Neural progenitor cell (in vitro differentiated cells): ENCODE data around the gene PTPRG. TPM values are rescaled to one million over a fixed set of nuclear protein-coding genes. Genes with fewer than 3 reads are reported as not detected.

Source experiments
- DNase-seq: peaks from one replicate; pipeline ENCODE4 v3.0.0-alpha.2; 2016; ENCODE audit warnings: low spot score
- H2AFZ ChIP-seq: fragments of 200-600 bp; sonication (generic); replicated peaks from 2 replicates; pipeline ENCODE4 v1.6.1; 2016; ENCODE audit warnings: antibody characterized with exemption
- H3F3A ChIP-seq: fragments of 200-600 bp; sonication (generic); 2 replicates; pipeline ENCODE4 v1.6.1; 2016; ENCODE audit warnings: antibody characterized with exemption, low read depth
- H3K27ac ChIP-seq: fragments of 200-600 bp; sonication (generic); 2 replicates; pipeline ENCODE4 v1.5.1; 2016; ENCODE audit warnings: mild to moderate bottlenecking
- H3K27me3 ChIP-seq: fragments of 200-600 bp; sonication (generic); 2 replicates; pipeline ENCODE4 v1.6.1; 2016; ENCODE audit warnings: mild to moderate bottlenecking, moderate library complexity
- H3K36me3 ChIP-seq: fragments of 200-600 bp; sonication (generic); 2 replicates; pipeline ENCODE4 v1.5.1; 2016
- H3K4me1 ChIP-seq: fragments of 200-600 bp; sonication (generic); 2 replicates; pipeline ENCODE4 v1.6.1; 2016; ENCODE audit warnings: mixed run types
- H3K4me2 ChIP-seq: fragments of 200-600 bp; sonication (generic); 2 replicates; pipeline ENCODE4 v1.6.1; 2016
- H3K4me3 ChIP-seq: fragments of 200-600 bp; sonication (generic); 2 replicates; pipeline ENCODE4 v1.5.1; 2016
- H3K79me2 ChIP-seq: fragments of 200-600 bp; sonication (generic); 2 replicates; pipeline ENCODE4 v1.6.1; 2016; ENCODE audit warnings: low read depth
- H3K9ac ChIP-seq: fragments of 200-600 bp; sonication (generic); 2 replicates; pipeline ENCODE4 v1.6.1; 2016
- H3K9me3 ChIP-seq: fragments of 200-600 bp; sonication (generic); 2 replicates; pipeline ENCODE4 v1.5.1; 2016; ENCODE audit warnings: low read depth
- H4K20me1 ChIP-seq: fragments of 200-600 bp; sonication (generic); 2 replicates; pipeline ENCODE4 v1.6.1; 2016; ENCODE audit warnings: low read depth
- H3K27ac Mint-ChIP-seq: 3 replicates; pipeline ENCODE4 v1.8.0; 2021; ENCODE audit warnings: mixed read lengths
- H3K27me3 Mint-ChIP-seq: 2 replicates; pipeline ENCODE4 v1.8.0; 2022; ENCODE audit warnings: low read depth, mild to moderate bottlenecking, inconsistent platforms, moderate library complexity, mixed read lengths; ENCODE audit not compliant: insufficient read depth
- H3K36me3 Mint-ChIP-seq: 3 replicates; pipeline ENCODE4 v1.8.0; 2021; ENCODE audit warnings: mixed read lengths
- H3K4me1 Mint-ChIP-seq: 3 replicates; pipeline ENCODE4 v1.8.0; 2021; ENCODE audit warnings: mixed read lengths
- H3K4me3 Mint-ChIP-seq: 3 replicates; pipeline ENCODE4 v1.8.0; 2021; ENCODE audit warnings: mild to moderate bottlenecking, moderate library complexity, mixed read lengths
- H3K9me3 Mint-ChIP-seq: 3 replicates; pipeline ENCODE4 v1.8.0; 2020; ENCODE audit warnings: mixed read lengths
- CTCF ChIP-seq: fragments of 200-600 bp; sonication (generic); IDR thresholded peaks from 2 replicates; pipeline ENCODE4 v1.5.1; 2017; ENCODE audit warnings: antibody characterized with exemption, mild to moderate bottlenecking
- EZH2 ChIP-seq: fragments of 200-600 bp; sonication (generic); IDR thresholded peaks from 2 replicates; pipeline ENCODE4 v1.6.1; 2017; ENCODE audit warnings: antibody characterized with exemption, mild to moderate bottlenecking, moderate library complexity
- EZH2phosphoT487 ChIP-seq: fragments of 200-600 bp; sonication (generic); IDR thresholded peaks from 2 replicates; pipeline ENCODE4 v1.6.1; 2017; ENCODE audit warnings: antibody characterized with exemption
- total RNA-seq: library from RNA; depleted of rRNA; stranded (reverse); fragments of >200 nt; gene quantifications from 2 replicates; pipeline ENCODE4 v1.2.3, GENCODE V29; 2015; ENCODE audit warnings: low replicate concordance

Gene PTPRG
- total RNA-seq, 1 donor from 2014 or later, result 65.3 TPM

- Histone ChIP-seq H3K79me2 (no peaks in the 10 kb centered on the region), H3K9me3 (no peaks in the 10 kb centered on the region), H3K36me3 (no peaks in the 10 kb centered on the region), H3K4me3 (no peak overlapping the region), H3K4me2 (no peak overlapping the region), H2AFZ (no peak overlapping the region), H3K4me1 (peaks cover 30% of the 10 kb centered on the region), H3F3A (peaks cover 7% of the 10 kb centered on the region), H3K27me3 (no peaks in the 10 kb centered on the region), H3K27ac (no peak overlapping the region), H3K9ac (no peak overlapping the region), H4K20me1 (peaks cover 6% of the 10 kb centered on the region)
- DNase-seq, result no peak
- peaks cover 7% of the 10 kb centered on the region for H3K9me3 Mint-ChIP-seq
- no peak for TF ChIP-seq EZH2phosphoT487
- TF ChIP-seq EZH2, result no peak
- TF ChIP-seq CTCF, result no peak
- no peak overlapping the region for H3K4me3 Mint-ChIP-seq
- no peak overlapping the region for H3K27ac Mint-ChIP-seq
- H3K4me1 Mint-ChIP-seq, result peaks cover 9% of the 10 kb centered on the region
- peaks cover 3% of the 10 kb centered on the region for H3K27me3 Mint-ChIP-seq
- H3K36me3 Mint-ChIP-seq, result peaks cover 12% of the 10 kb centered on the region
Observed at GRCh38 chr3:62134061-62134496, 572.7 kb downstream of the PTPRG start.

- peaks cover 7% of the 10 kb centered on the region for H3F3A ChIP-seq
- H3K79me2 ChIP-seq, result no peaks in the 10 kb centered on the region
- no peaks in the 10 kb centered on the region for H3K36me3 ChIP-seq
- H3K9me3 ChIP-seq, result no peaks in the 10 kb centered on the region
- no peak overlapping the region for H3K9ac ChIP-seq
- H3K36me3 Mint-ChIP-seq, result peaks cover 20% of the 10 kb centered on the region
- no peaks in the 10 kb centered on the region for H3K27me3 Mint-ChIP-seq
- peaks cover 6% of the 10 kb centered on the region for H3K4me1 Mint-ChIP-seq
- TF ChIP-seq EZH2phosphoT487 (no peak), EZH2 (no peak), CTCF (no peak)
- no peak overlapping the region for H3K4me2 ChIP-seq
- no peak overlapping the region for H3K4me3 Mint-ChIP-seq
- H2AFZ ChIP-seq, result no peak overlapping the region
- peaks cover 30% of the 10 kb centered on the region for H3K4me1 ChIP-seq
- H4K20me1 ChIP-seq, result peaks cover 6% of the 10 kb centered on the region
- no peaks in the 10 kb centered on the region for H3K9me3 Mint-ChIP-seq
- H3K4me3 ChIP-seq, result no peak overlapping the region
- H3K27ac Mint-ChIP-seq, result no peak overlapping the region
- H3K27ac ChIP-seq, result no peak overlapping the region
- H3K27me3 ChIP-seq, result no peaks in the 10 kb centered on the region
- DNase-seq, result peak; percentile 29
Observed at GRCh38 chr3:62135741-62136140, 574.4 kb downstream of the PTPRG start.

GRCh38 chr3:62139957-62140356, 578.6 kb downstream of the PTPRG start:
- no peak overlapping the region for H3K4me3 ChIP-seq
- peaks cover 11% of the 10 kb centered on the region for H3K4me1 Mint-ChIP-seq
- no peak overlapping the region for H3K9ac ChIP-seq
- no peak overlapping the region for H3K4me3 Mint-ChIP-seq
- peak overlapping the region; percentile 21 for H3K27ac Mint-ChIP-seq
- no peak overlapping the region for H3K27ac ChIP-seq
- H3K9me3 Mint-ChIP-seq, result no peaks in the 10 kb centered on the region
- H3F3A ChIP-seq, result no peaks in the 10 kb centered on the region
- H4K20me1 ChIP-seq, result no peaks in the 10 kb centered on the region
- H3K4me1 ChIP-seq, result peaks cover 8% of the 10 kb centered on the region
- no peak overlapping the region for H3K4me2 ChIP-seq
- H3K27me3 ChIP-seq, result no peaks in the 10 kb centered on the region
- no peaks in the 10 kb centered on the region for H3K79me2 ChIP-seq
- no peak overlapping the region for H2AFZ ChIP-seq
- no peaks in the 10 kb centered on the region for H3K9me3 ChIP-seq
- TF ChIP-seq EZH2, result no peak
- TF ChIP-seq CTCF, result no peak
- TF ChIP-seq EZH2phosphoT487, result no peak
- no peaks in the 10 kb centered on the region for H3K36me3 ChIP-seq
- DNase-seq, result no peak
- H3K36me3 Mint-ChIP-seq, result peaks cover 23% of the 10 kb centered on the region
- no peaks in the 10 kb centered on the region for H3K27me3 Mint-ChIP-seq
